GM19351 (cell line): ENCODE measurements around the gene NT5C1B.

ENCODE experiments used
- ATAC-seq: cut with Tn5 transposase; IDR thresholded peaks from one replicate; pipeline ENCODE4 v1.9.1; 2021; ENCODE audit warnings: mild to moderate bottlenecking, moderate library complexity; ENCODE audit not compliant: unreplicated experiment

Gene NT5C1B

DNA sequence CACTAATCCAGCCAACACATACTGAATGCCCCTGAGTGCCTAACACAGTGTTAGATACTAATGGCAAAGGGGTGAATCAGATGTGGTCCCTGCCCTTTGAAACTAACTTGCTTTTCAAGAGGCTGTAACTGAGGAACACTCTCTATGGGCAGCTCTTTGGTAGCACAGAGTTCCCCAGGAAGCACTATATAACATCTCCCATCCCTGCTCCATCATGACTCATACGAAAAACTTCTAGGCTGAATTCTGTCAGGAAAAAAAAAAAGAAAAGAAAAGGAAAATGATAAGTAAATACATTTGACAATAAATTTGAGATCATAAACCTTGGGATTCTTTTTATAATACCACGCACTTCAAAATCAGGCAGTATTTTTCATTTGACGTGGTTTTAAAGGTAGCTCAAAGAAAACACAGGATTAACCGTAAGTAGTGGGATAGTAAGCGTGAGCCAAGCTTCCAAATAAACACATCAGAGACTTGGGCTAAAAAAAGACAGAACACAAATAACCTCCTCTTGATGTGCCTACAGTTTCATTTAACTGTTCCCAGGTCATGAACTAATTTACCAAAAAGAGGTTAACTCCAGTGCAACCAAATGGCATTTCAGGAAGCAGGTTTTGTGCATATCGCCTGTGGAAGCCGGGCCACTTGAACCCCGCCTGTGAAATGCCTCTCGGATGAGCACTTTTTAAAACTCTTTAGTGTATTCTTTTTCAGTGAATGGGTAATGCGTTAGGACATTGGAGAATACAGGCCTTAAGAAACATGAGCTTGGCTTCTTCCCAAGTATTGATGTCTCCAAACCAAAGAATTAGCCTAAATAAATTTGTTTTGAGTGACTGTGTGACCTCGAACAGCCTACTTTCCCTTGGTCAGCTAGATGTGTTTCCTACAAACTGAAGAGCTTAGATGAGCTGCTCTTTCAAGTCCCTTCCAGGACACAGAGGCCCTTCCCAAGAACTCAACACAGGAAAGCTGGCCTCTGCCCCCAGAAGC, 71.0 kb downstream of the NT5C1B start:
- ATAC-seq, result no peak

DNA sequence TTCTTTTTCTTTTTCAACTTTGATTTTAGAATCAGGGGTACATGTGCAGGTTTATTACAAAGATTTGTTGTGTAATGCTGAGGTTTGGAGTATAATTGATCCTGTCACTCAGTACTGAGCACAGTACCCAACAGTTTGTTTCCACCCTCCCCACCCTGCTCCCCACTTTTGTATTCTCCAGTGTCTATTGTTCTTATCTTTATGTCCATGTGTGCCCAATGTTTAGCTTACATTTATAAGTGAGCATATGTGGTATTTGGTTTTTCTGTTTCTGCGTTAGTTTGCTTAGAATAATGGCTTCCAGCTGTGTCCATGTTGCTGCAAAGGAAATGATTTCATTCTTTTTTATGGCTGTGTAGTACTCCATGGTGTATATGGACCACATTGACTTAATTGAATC, 72.0 kb downstream of the NT5C1B start:
- no peak for ATAC-seq

DNA sequence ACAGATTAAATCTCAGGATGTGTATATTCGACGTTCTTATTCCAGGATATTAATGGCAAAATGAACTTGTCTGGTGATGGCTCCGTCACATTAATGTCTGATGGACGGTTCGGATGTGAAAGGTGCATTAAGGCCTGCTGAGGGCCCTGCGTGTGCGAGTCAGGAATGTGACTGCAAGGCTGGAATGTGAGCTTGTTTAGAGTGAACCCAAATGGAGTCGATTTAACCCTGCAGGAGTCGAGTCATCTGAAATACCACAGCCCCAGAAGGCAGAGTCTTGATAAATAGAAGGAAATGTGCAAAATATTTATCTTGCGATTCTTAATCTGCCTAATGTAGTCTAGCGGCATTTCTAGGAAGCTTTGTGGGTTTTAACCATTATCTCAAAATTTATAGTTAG, 73.3 kb downstream of the NT5C1B start:
- ATAC-seq, result no peak

DNA sequence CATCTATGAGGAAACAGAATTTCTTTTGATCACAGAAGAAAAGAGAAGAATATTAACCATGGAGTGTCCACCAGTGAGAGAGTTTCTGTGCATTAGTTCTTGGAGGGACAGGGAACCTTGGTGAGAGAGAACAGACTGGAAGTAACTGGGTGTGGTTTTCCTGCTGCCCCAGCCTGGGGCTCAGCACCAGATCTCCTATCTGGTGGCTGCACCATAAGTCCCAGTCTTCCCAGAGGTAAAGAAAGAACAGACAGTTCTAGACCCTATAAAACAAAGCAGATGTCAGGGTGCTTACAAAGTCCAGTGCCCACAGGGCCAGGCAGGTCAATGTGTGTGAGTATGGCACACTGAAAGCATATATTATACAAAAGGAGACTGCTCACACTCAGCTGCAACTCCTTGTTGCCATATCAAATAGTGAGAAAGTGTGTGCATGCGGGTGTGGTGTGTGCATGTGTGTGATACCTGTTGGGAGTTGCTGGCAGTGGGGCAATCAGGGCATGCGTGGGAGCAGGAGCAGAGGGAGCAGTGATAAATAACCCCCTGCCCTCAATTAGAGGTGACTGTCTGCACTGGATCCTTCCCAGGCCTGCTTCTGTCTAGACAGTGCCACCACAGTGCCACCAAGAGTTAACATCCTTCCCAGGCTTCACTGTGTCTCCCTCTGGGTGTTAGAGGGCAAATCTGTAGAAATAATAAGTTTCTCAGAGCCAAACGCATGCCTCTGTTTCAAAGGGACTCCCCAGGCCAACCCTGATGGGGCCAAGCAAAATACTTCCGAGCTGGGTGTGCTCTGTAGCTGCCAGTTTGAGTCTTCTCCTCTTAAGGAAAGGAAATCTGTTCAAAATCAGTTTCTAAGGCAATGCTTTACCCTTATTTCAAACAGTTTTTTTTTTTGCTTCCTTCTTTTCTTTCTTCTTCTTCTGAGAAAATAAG, 74.6 kb downstream of the NT5C1B start:
- no peak for ATAC-seq
